ENCODE measurements around the gene GPR61.
A peak's percentile ranks its signal among the peaks of the same experiment; 100 is the strongest.

Gene GPR61, protein sequence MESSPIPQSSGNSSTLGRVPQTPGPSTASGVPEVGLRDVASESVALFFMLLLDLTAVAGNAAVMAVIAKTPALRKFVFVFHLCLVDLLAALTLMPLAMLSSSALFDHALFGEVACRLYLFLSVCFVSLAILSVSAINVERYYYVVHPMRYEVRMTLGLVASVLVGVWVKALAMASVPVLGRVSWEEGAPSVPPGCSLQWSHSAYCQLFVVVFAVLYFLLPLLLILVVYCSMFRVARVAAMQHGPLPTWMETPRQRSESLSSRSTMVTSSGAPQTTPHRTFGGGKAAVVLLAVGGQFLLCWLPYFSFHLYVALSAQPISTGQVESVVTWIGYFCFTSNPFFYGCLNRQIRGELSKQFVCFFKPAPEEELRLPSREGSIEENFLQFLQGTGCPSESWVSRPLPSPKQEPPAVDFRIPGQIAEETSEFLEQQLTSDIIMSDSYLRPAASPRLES

DNA sequence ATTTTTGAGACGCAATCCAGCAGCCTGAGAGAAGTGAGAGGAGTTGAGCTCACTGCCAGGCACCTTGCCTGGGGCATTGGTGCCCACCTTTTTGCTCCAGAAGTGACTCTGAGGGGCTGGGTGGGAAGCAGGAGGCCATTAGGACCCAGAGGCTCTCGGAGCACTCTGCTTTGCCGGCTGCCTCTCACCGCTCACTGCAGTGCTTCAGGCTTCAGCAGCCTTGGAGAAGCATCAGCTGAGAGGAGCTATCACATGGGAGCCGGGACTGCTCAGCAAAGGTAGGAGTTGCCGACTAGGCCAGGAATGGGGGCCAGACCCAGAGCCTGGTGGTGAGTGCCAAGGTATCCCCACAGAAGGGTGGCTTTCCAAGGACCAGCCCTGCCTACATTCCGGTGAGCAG lies at the start of gene GPR61:
Gene GPR61 (plus strand): TSS at position 197 of the 400 bp plus-strand sequence. CDS start 3,151 bp downstream, outside the sequence.
- Histone ChIP-seq H3K27me3 (ENCODE audit: control insufficient read depth in 2 of 2, insufficient read depth in 2 of 2, low read length in 2 of 2) (no peaks in the 10 kb centered on the region), H3K27ac (ENCODE audit: low read depth in 2 of 2, low read length in 2 of 2) (no peak within 1 kb of the TSS), H3K9ac (ENCODE audit: low read depth in 1 of 2, low read length in 2 of 2) (no peak within 1 kb of the TSS), H3K4me1 (ENCODE audit: control insufficient read depth in 2 of 2, insufficient read depth in 2 of 2, low read length in 2 of 2) (no peaks in the 10 kb centered on the region), H3K9me3 (ENCODE audit: control insufficient read depth in 2 of 2, low read length in 2 of 2) (no peaks in the 10 kb centered on the region), H3K36me3 (ENCODE audit: control insufficient read depth in 2 of 2, insufficient read depth in 2 of 2, low read length in 2 of 2) (no peaks in the 10 kb centered on the region), H3K4me3 (ENCODE audit: low read length in 2 of 2) (no peak within 1 kb of the TSS)

DNA sequence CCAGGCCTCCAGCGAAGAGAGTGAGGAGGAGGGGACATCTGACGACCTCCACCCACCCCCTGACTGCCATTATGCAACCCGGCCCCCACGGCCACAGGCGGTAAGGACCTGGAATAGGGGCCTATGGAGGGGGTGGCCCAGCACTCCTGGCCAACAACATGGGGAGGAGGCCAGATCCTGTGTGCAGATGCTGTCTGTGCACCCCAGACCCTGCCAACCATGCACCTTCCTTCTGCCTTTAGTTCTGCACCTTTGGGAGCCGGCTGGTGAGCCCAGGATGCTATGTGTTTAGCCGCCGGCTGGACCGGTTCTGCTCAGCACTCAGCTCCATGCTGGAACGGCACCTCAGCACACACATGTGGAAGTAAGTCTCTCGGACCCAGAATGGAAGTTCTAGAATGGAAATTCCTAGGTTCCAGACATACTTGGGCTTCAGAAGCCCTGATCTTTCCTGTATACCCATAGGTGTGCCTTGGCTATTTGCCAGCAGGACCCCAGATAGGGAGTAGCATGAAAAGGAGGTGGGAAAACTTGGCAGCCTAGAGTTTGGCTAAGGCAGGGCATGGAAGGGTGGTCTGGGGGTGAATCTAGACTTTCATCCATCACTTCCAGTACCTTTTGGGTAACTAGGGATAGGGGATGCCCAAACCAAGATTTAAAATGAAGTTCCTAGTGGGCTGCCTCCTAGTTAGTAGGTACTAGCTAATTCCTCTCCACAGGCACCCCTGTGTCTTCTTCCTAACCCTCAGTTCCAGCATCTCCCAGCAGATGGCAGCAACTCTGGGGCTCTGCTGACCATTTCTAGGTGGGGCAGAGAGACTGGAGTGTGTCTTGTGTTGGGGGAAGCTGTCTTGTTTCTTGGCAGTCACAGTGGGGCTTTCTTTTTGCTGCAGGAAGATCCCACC lies 49.4 kb upstream of the GPR61 start:
- Histone ChIP-seq H3K27me3 (ENCODE audit: control insufficient read depth in 2 of 2, insufficient read depth in 2 of 2, low read length in 2 of 2) (no peaks in the 10 kb centered on the region), H3K4me3 (ENCODE audit: low read length in 2 of 2) (no peak overlapping the region), H3K4me1 (ENCODE audit: control insufficient read depth in 2 of 2, insufficient read depth in 2 of 2, low read length in 2 of 2) (peaks cover 8 to 9% of the 10 kb centered on the region in 2 donors), H3K9ac (ENCODE audit: low read depth in 1 of 2, low read length in 2 of 2) (no peak overlapping the region), H3K27ac (ENCODE audit: low read depth in 2 of 2, low read length in 2 of 2) (no peak overlapping the region), H3K9me3 (ENCODE audit: control insufficient read depth in 2 of 2, low read length in 2 of 2) (no peaks in the 10 kb centered on the region), H3K36me3 (ENCODE audit: control insufficient read depth in 2 of 2, insufficient read depth in 2 of 2, low read length in 2 of 2) (peaks cover 0 to under 1% of the 10 kb centered on the region in 2 donors)

DNA sequence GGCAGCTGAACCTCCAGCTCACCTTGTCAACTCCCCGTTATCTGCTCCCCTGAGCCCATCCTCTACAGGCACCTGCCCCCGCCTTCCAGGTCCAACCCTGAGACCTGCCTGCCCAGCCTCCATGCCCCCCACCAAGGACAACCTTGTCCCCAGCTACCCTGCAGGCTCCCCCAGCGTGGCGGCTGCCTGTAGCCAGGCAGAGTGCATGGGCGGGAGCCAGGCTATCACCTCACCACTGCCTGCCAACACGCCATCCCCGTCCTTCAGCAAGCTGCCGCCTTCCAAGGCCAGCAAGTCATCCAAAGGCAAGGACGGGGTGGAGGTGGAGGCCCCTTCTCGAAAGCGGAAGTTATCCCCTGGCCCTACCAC lies 48.8 kb upstream of the GPR61 start:
- Histone ChIP-seq H3K27ac (ENCODE audit: low read depth in 2 of 2, low read length in 2 of 2) (no peak overlapping the region), H3K4me1 (ENCODE audit: control insufficient read depth in 2 of 2, insufficient read depth in 2 of 2, low read length in 2 of 2) (peaks cover 8 to 9% of the 10 kb centered on the region in 2 donors), H3K9me3 (ENCODE audit: control insufficient read depth in 2 of 2, low read length in 2 of 2) (no peaks in the 10 kb centered on the region), H3K4me3 (ENCODE audit: low read length in 2 of 2) (no peak overlapping the region), H3K27me3 (ENCODE audit: control insufficient read depth in 2 of 2, insufficient read depth in 2 of 2, low read length in 2 of 2) (no peaks in the 10 kb centered on the region), H3K9ac (ENCODE audit: low read depth in 1 of 2, low read length in 2 of 2) (no peak overlapping the region), H3K36me3 (ENCODE audit: control insufficient read depth in 2 of 2, insufficient read depth in 2 of 2, low read length in 2 of 2) (peaks cover 5 to 7% of the 10 kb centered on the region in 2 donors)

GRCh38 chr1:109491372-109491771 lies 48.3 kb upstream of the GPR61 start:
- no peaks in the 10 kb centered on the region for H3K9me3 ChIP-seq (ENCODE audit: control insufficient read depth in 2 of 2, low read length in 2 of 2)
- H3K4me1 ChIP-seq (ENCODE audit: control insufficient read depth in 2 of 2, insufficient read depth in 2 of 2, low read length in 2 of 2), result peaks cover 8 to 9% of the 10 kb centered on the region in 2 donors
- H3K27ac ChIP-seq (ENCODE audit: low read depth in 2 of 2, low read length in 2 of 2), result no peak overlapping the region
- no peak overlapping the region for H3K9ac ChIP-seq (ENCODE audit: low read depth in 1 of 2, low read length in 2 of 2)
- H3K27me3 ChIP-seq (ENCODE audit: control insufficient read depth in 2 of 2, insufficient read depth in 2 of 2, low read length in 2 of 2), result no peaks in the 10 kb centered on the region
- no peak overlapping the region for H3K4me3 ChIP-seq (ENCODE audit: low read length in 2 of 2)
- peaks cover 10 to 11% of the 10 kb centered on the region in 2 donors for H3K36me3 ChIP-seq (ENCODE audit: control insufficient read depth in 2 of 2, insufficient read depth in 2 of 2, low read length in 2 of 2)

- Histone ChIP-seq H3K27me3 (ENCODE audit: control insufficient read depth in 2 of 2, insufficient read depth in 2 of 2, low read length in 2 of 2) (no peaks in the 10 kb centered on the region), H3K4me3 (ENCODE audit: low read length in 2 of 2) (no peak overlapping the region), H3K36me3 (ENCODE audit: control insufficient read depth in 2 of 2, insufficient read depth in 2 of 2, low read length in 2 of 2) (peaks cover 14 to 22% of the 10 kb centered on the region in 2 donors), H3K9ac (ENCODE audit: low read depth in 1 of 2, low read length in 2 of 2) (no peak overlapping the region), H3K27ac (ENCODE audit: low read depth in 2 of 2, low read length in 2 of 2) (no peak overlapping the region), H3K4me1 (ENCODE audit: control insufficient read depth in 2 of 2, insufficient read depth in 2 of 2, low read length in 2 of 2) (peaks cover 8 to 9% of the 10 kb centered on the region in 2 donors), H3K9me3 (ENCODE audit: control insufficient read depth in 2 of 2, low read length in 2 of 2) (no peaks in the 10 kb centered on the region)
These were observed 46.9 kb upstream of the GPR61 start for GRCh38 chr1:109492779-109493178.

- peaks cover 14 to 23% of the 10 kb centered on the region in 2 donors for H3K36me3 ChIP-seq (ENCODE audit: control insufficient read depth in 2 of 2, insufficient read depth in 2 of 2, low read length in 2 of 2)
- H3K4me3 ChIP-seq (ENCODE audit: low read length in 2 of 2), result peak overlapping the region in 1 of 2 donors; percentile 98
- H3K27me3 ChIP-seq (ENCODE audit: control insufficient read depth in 2 of 2, insufficient read depth in 2 of 2, low read length in 2 of 2), result no peaks in the 10 kb centered on the region
- peak overlapping the region in 1 of 2 donors; percentile 72 for H3K9ac ChIP-seq (ENCODE audit: low read depth in 1 of 2, low read length in 2 of 2)
- no peaks in the 10 kb centered on the region for H3K9me3 ChIP-seq (ENCODE audit: control insufficient read depth in 2 of 2, low read length in 2 of 2)
- peaks cover 8 to 9% of the 10 kb centered on the region in 2 donors for H3K4me1 ChIP-seq (ENCODE audit: control insufficient read depth in 2 of 2, insufficient read depth in 2 of 2, low read length in 2 of 2)
- H3K27ac ChIP-seq (ENCODE audit: low read depth in 2 of 2, low read length in 2 of 2), result no peak overlapping the region
These were observed 46.4 kb upstream of the GPR61 start for GRCh38 chr1:109493227-109493626.

DNA sequence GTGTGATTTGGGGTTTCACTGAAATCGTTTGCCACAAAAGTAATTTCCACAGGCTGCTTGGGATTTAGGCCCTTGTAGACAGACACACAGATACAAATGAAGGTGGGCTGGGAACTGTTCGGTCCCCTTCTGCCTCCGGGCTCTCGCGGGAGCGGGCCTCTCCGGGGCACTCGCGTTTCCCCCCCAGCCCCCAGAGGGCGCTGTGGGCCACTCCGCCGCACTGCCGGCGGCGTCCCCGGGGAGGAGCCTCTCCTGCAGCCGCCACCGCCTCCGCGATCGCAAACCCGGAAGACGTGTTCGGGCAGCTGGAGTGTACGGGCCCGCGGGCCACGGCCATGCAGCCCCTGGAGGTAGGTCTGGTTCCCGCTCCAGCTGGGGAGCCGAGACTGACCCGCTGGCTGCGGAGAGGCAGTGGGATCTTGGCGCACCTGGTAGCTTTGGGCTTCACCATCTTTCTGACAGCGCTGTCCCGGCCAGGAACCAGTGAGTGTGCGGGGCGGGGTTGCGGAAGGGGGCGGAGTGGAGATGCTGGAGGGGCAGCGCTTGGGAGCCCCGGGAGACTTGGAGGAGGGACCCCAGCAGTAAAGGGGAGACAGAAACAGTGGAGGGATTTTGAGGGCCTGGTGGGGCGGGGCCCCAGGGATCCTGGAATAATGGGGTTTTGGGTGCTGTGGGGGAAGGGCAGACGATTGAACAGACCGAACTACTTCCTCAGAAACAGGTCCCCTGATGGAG lies 45.7 kb upstream of the GPR61 start, which contains the start of gene CYB561D1:
Gene CYB561D1 (plus strand): TSS at position 290 of the 735 bp plus-strand sequence. CDS start 46 bp downstream, at position 336.
- Histone ChIP-seq H3K36me3 (ENCODE audit: control insufficient read depth in 2 of 2, insufficient read depth in 2 of 2, low read length in 2 of 2) (peaks cover 14 to 26% of the 10 kb centered on the region in 2 donors), H3K27me3 (ENCODE audit: control insufficient read depth in 2 of 2, insufficient read depth in 2 of 2, low read length in 2 of 2) (no peaks in the 10 kb centered on the region), H3K9ac (ENCODE audit: low read depth in 1 of 2, low read length in 2 of 2) (peak within 1 kb of the TSS; percentile 72 to 75), H3K4me1 (ENCODE audit: control insufficient read depth in 2 of 2, insufficient read depth in 2 of 2, low read length in 2 of 2) (peaks cover 10 to 11% of the 10 kb centered on the region in 2 donors), H3K27ac (ENCODE audit: low read depth in 2 of 2, low read length in 2 of 2) (peak within 1 kb of the TSS; percentile 76 to 85), H3K4me3 (ENCODE audit: low read length in 2 of 2) (peak within 1 kb of the TSS; percentile 96 to 98), H3K9me3 (ENCODE audit: control insufficient read depth in 2 of 2, low read length in 2 of 2) (no peaks in the 10 kb centered on the region)

GRCh38 chr1:109495738-109496137 lies 43.9 kb upstream of the GPR61 start:
- peaks cover 10 to 22% of the 10 kb centered on the region in 2 donors for H3K4me1 ChIP-seq (ENCODE audit: control insufficient read depth in 2 of 2, insufficient read depth in 2 of 2, low read length in 2 of 2)
- H3K27ac ChIP-seq (ENCODE audit: low read depth in 2 of 2, low read length in 2 of 2), result no peak overlapping the region
- H3K4me3 ChIP-seq (ENCODE audit: low read length in 2 of 2), result no peak overlapping the region
- H3K36me3 ChIP-seq (ENCODE audit: control insufficient read depth in 2 of 2, insufficient read depth in 2 of 2, low read length in 2 of 2), result peaks cover 19 to 30% of the 10 kb centered on the region in 2 donors
- H3K9me3 ChIP-seq (ENCODE audit: control insufficient read depth in 2 of 2, low read length in 2 of 2), result no peaks in the 10 kb centered on the region
- no peaks in the 10 kb centered on the region for H3K27me3 ChIP-seq (ENCODE audit: control insufficient read depth in 2 of 2, insufficient read depth in 2 of 2, low read length in 2 of 2)
- H3K9ac ChIP-seq (ENCODE audit: low read depth in 1 of 2, low read length in 2 of 2), result no peak overlapping the region

DNA sequence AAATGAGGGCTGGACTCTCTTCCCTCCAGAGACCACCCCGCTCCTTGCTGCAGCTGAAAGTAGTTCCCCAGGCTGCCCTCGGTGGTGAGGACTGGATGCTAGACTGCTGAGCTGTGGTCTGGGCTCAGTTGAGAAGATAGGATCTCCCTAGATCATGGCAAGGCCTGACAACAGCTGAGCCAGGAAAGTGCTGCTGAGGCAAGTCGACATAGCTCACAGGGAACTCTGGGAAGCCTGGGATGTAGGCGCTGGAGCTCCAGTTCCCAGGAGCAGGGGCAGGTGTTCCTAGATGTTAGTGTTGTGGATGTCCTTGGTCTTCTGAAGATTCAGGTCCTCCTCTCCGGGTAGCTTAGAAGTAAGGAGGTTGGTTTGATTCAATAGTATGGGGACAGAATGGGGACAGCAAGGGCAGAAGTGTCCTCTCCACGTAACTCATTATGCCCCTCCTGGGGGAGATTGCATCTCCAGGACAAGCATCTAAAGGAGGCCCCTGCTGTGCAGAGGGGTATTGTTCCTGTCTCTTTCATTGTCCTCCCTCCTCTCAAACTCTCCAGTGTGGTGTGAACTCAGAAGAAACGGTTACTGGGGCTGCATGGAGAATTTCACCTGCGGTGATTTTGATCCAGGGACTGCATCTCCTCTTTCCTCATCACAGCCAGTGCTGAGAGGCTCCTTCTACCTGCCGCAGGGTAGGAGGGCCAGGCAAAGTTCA lies 42.1 kb upstream of the GPR61 start:
- Histone ChIP-seq H3K9ac (ENCODE audit: low read depth in 1 of 2, low read length in 2 of 2) (no peak overlapping the region), H3K9me3 (ENCODE audit: control insufficient read depth in 2 of 2, low read length in 2 of 2) (no peaks in the 10 kb centered on the region), H3K4me3 (ENCODE audit: low read length in 2 of 2) (no peak overlapping the region), H3K27me3 (ENCODE audit: control insufficient read depth in 2 of 2, insufficient read depth in 2 of 2, low read length in 2 of 2) (no peaks in the 10 kb centered on the region), H3K4me1 (ENCODE audit: control insufficient read depth in 2 of 2, insufficient read depth in 2 of 2, low read length in 2 of 2) (peaks cover 14 to 22% of the 10 kb centered on the region in 2 donors), H3K36me3 (ENCODE audit: control insufficient read depth in 2 of 2, insufficient read depth in 2 of 2, low read length in 2 of 2) (peaks cover 27 to 34% of the 10 kb centered on the region in 2 donors), H3K27ac (ENCODE audit: low read depth in 2 of 2, low read length in 2 of 2) (no peak overlapping the region)

Data from mucosa of rectum (tissue), 2 donors.